Loucy (cell line): ENCODE results near the gene HMHB1.

Experiments
- H2AFZ ChIP-seq: fragments of 200-600 bp; sonication (generic); 2 replicates; pipeline ENCODE4 v1.6.0; 2016; ENCODE audit warnings: antibody characterized with exemption, mild to moderate bottlenecking, low read length, moderate library complexity
- H3F3A ChIP-seq: fragments of 200-600 bp; 2 replicates; pipeline ENCODE4 v1.6.0; 2016; ENCODE audit warnings: antibody characterized with exemption, low read depth, mild to moderate bottlenecking
- H3K27me3 ChIP-seq: fragments of 200-600 bp; sonication (generic); 2 replicates; pipeline ENCODE4 v1.6.1; 2014; ENCODE audit warnings: low read length, mild to moderate bottlenecking; ENCODE audit not compliant: insufficient read depth, poor library complexity, severe bottlenecking
- H3K36me3 ChIP-seq: fragments of 200-600 bp; sonication (generic); 2 replicates; pipeline ENCODE4 v1.6.1; 2016; ENCODE audit warnings: low read length; ENCODE audit not compliant: insufficient read depth
- H3K4me1 ChIP-seq: fragments of 200-600 bp; sonication (generic); 2 replicates; pipeline ENCODE4 v1.5.1; 2014; ENCODE audit warnings: low read length, mild to moderate bottlenecking; ENCODE audit not compliant: insufficient read depth, poor library complexity, severe bottlenecking
- H3K4me2 ChIP-seq: fragments of 200-600 bp; sonication (generic); 2 replicates; pipeline ENCODE4 v1.6.0; 2014; ENCODE audit warnings: antibody characterized with exemption, low read length, low read depth, mild to moderate bottlenecking; ENCODE audit not compliant: poor library complexity, severe bottlenecking
- H3K4me3 ChIP-seq: fragments of 200-600 bp; sonication (generic); 2 replicates; pipeline ENCODE4 v1.5.1; 2014; ENCODE audit warnings: low read length, mild to moderate bottlenecking, mixed read lengths; ENCODE audit not compliant: poor library complexity, severe bottlenecking
- H3K79me2 ChIP-seq: fragments of 200-600 bp; sonication (generic); 2 replicates; pipeline ENCODE4 v1.6.1; 2014; ENCODE audit warnings: low read length; ENCODE audit not compliant: insufficient read depth
- H3K9ac ChIP-seq: fragments of 200-600 bp; sonication (generic); 2 replicates; pipeline ENCODE4 v1.6.0; 2014; ENCODE audit warnings: mild to moderate bottlenecking, low read depth, low read length, moderate library complexity; ENCODE audit not compliant: poor library complexity, severe bottlenecking
- H3K9me2 ChIP-seq: fragments of 200-600 bp; sonication (generic); replicated peaks from 2 replicates; pipeline ENCODE4 v1.6.1; 2016; ENCODE audit warnings: low read depth, low read length, mixed read lengths
- H3K9me3 ChIP-seq: fragments of 200-600 bp; sonication (generic); 2 replicates; pipeline ENCODE4 v1.6.1; 2014; ENCODE audit warnings: mild to moderate bottlenecking, antibody characterized with exemption, low read length, low read depth; ENCODE audit not compliant: insufficient read depth
- H4K20me1 ChIP-seq: fragments of 200-600 bp; sonication (generic); 2 replicates; pipeline ENCODE4 v1.6.0; 2014; ENCODE audit warnings: antibody characterized with exemption, low read length, mild to moderate bottlenecking; ENCODE audit not compliant: insufficient read depth, poor library complexity, severe bottlenecking
- EZH2phosphoT487 ChIP-seq: fragments of 200-600 bp; IDR thresholded peaks from 2 replicates; pipeline ENCODE4 v1.6.1; 2018; ENCODE audit warnings: antibody characterized with exemption, mild to moderate bottlenecking, moderate library complexity, borderline replicate concordance
- TF ChIP-seq, protein P1 (sequence below): fragments of 200-600 bp; sonication (generic); conservative IDR thresholded peaks from 2 replicates; pipeline ENCODE4 v1.5.1; 2014; ENCODE audit warnings: mild to moderate bottlenecking, antibody characterized with exemption, low read length

HMHB1 gene

GRCh38 chr5:143835251-143835650 is 23.3 kb downstream of the HMHB1 start:
- TF ChIP-seq, protein P1, sequence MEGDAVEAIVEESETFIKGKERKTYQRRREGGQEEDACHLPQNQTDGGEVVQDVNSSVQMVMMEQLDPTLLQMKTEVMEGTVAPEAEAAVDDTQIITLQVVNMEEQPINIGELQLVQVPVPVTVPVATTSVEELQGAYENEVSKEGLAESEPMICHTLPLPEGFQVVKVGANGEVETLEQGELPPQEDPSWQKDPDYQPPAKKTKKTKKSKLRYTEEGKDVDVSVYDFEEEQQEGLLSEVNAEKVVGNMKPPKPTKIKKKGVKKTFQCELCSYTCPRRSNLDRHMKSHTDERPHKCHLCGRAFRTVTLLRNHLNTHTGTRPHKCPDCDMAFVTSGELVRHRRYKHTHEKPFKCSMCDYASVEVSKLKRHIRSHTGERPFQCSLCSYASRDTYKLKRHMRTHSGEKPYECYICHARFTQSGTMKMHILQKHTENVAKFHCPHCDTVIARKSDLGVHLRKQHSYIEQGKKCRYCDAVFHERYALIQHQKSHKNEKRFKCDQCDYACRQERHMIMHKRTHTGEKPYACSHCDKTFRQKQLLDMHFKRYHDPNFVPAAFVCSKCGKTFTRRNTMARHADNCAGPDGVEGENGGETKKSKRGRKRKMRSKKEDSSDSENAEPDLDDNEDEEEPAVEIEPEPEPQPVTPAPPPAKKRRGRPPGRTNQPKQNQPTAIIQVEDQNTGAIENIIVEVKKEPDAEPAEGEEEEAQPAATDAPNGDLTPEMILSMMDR: no peak
- no peak overlapping the region for H2AFZ ChIP-seq
- peaks cover 7% of the 10 kb centered on the region for H3K4me1 ChIP-seq
- H3F3A ChIP-seq: no peaks in the 10 kb centered on the region
- no peak overlapping the region for H3K9ac ChIP-seq
- no peak overlapping the region for H3K4me2 ChIP-seq
- H3K9me3 ChIP-seq: no peaks in the 10 kb centered on the region
- no peaks in the 10 kb centered on the region for H4K20me1 ChIP-seq
- H3K27me3 ChIP-seq: no peaks in the 10 kb centered on the region
- no peaks in the 10 kb centered on the region for H3K9me2 ChIP-seq
- no peak overlapping the region for H3K4me3 ChIP-seq
- H3K79me2 ChIP-seq: no peaks in the 10 kb centered on the region
- H3K36me3 ChIP-seq: no peaks in the 10 kb centered on the region

GRCh38 chr5:143836161-143836725 is 24.3 kb downstream of the HMHB1 start:
- no peak for TF ChIP-seq EZH2phosphoT487
- TF ChIP-seq, protein P1: no peak
- Histone ChIP-seq H2AFZ (no peak overlapping the region), H3K9ac (no peak overlapping the region), H3K4me1 (peaks cover 7% of the 10 kb centered on the region), H3K27me3 (no peaks in the 10 kb centered on the region), H3K4me3 (no peak overlapping the region), H3K9me3 (no peaks in the 10 kb centered on the region), H3K79me2 (no peaks in the 10 kb centered on the region), H3K36me3 (no peaks in the 10 kb centered on the region), H4K20me1 (no peaks in the 10 kb centered on the region), H3F3A (no peaks in the 10 kb centered on the region), H3K9me2 (no peaks in the 10 kb centered on the region), H3K4me2 (no peak overlapping the region)

GRCh38 chr5:143837306-143837848 is 25.4 kb downstream of the HMHB1 start:
- H3K9me2 ChIP-seq: no peaks in the 10 kb centered on the region
- no peaks in the 10 kb centered on the region for H3K9me3 ChIP-seq
- no peaks in the 10 kb centered on the region for H3K36me3 ChIP-seq
- H3K79me2 ChIP-seq: no peaks in the 10 kb centered on the region
- H3K4me1 ChIP-seq: peaks cover 7% of the 10 kb centered on the region
- no peak for TF ChIP-seq EZH2phosphoT487
- TF ChIP-seq, protein P1: no peak
- H3K9ac ChIP-seq: no peak overlapping the region
- no peak overlapping the region for H2AFZ ChIP-seq
- H3K4me2 ChIP-seq: no peak overlapping the region
- no peaks in the 10 kb centered on the region for H3K27me3 ChIP-seq
- H3F3A ChIP-seq: no peaks in the 10 kb centered on the region
- H3K4me3 ChIP-seq: no peak overlapping the region
- H4K20me1 ChIP-seq: no peaks in the 10 kb centered on the region
